HepG2 (cell line): ENCODE data around the gene ZNF829. TPM values are rescaled to one million over a fixed set of nuclear protein-coding genes. Genes with fewer than 3 reads are reported as not detected.

ENCODE experiments used
- EED ChIP-seq: sonication (generic); formaldehyde crosslinking; IDR thresholded peaks from 2 replicates; pipeline ENCODE4 v1.5.0; 2020; ENCODE audit warnings: mild to moderate bottlenecking, missing genetic modification reagents
- ELF1 ChIP-seq: sonication (generic); formaldehyde crosslinking; IDR thresholded peaks from 2 replicates; pipeline ENCODE4 v1.4.0; 2020; ENCODE audit warnings: missing genetic modification reagents
- HOXD1 ChIP-seq: sonication (generic); formaldehyde crosslinking; IDR thresholded peaks from 2 replicates; pipeline ENCODE4 v1.5.0; 2020; ENCODE audit warnings: missing genetic modification reagents
- IRX3 ChIP-seq: sonication (generic); formaldehyde crosslinking; IDR thresholded peaks from 2 replicates; pipeline ENCODE4 v1.8.1; 2023; ENCODE audit warnings: mild to moderate bottlenecking, low read depth, missing genetic modification reagents, borderline replicate concordance
- KDM6A ChIP-seq: IDR thresholded peaks from 2 replicates; pipeline ENCODE4 v1.6.1; 2016; ENCODE audit warnings: low read depth
- LCORL ChIP-seq, 2 experiments: fragments of 450-650 bp in 1 of 2; sonication (generic) in 1 of 2; formaldehyde crosslinking in 1 of 2; IDR thresholded peaks; 2 replicates each; pipeline versions ENCODE4 v1.5.0 to v1.6.1; 2017 to 2020; ENCODE audit warnings: antibody characterized with exemption in 1 of 2, missing genetic modification reagents in 1 of 2
- MAFG ChIP-seq: sonication (generic); formaldehyde crosslinking; IDR thresholded peaks from 2 replicates; pipeline ENCODE4 v1.5.1; 2020; ENCODE audit warnings: mild to moderate bottlenecking, missing genetic modification reagents
- PATZ1 ChIP-seq: sonication (generic); formaldehyde crosslinking; IDR thresholded peaks from 2 replicates; pipeline ENCODE4 v1.4.0; 2020; ENCODE audit warnings: missing genetic modification reagents
- SMAD3 ChIP-seq: sonication (generic); formaldehyde crosslinking; IDR thresholded peaks from 2 replicates; pipeline ENCODE4 v1.4.0; 2020; ENCODE audit warnings: missing genetic modification reagents
- TGIF2 ChIP-seq: IDR thresholded peaks from 2 replicates; pipeline ENCODE4 v1.6.1; 2016; ENCODE audit warnings: control low read depth, missing compliant biosample characterization
- ZMYM2 ChIP-seq: sonication (generic); formaldehyde crosslinking; IDR thresholded peaks from 2 replicates; pipeline ENCODE4 v1.8.0; 2022; ENCODE audit warnings: mild to moderate bottlenecking, missing genetic modification reagents
- ZNF24 ChIP-seq: fragments of 450-650 bp; IDR thresholded peaks from 2 replicates; pipeline ENCODE4 v1.6.1; 2017; ENCODE audit warnings: antibody characterized with exemption, mild to moderate bottlenecking
- ZNF326 ChIP-seq: sonication (generic); formaldehyde crosslinking; IDR thresholded peaks from 2 replicates; pipeline ENCODE4 v1.4.0; 2020; ENCODE audit warnings: missing genetic modification reagents, borderline replicate concordance
- ZNF546 ChIP-seq: sonication (generic); formaldehyde crosslinking; conservative IDR thresholded peaks from 2 replicates; pipeline ENCODE4 v1.8.1; 2023; ENCODE audit warnings: mild to moderate bottlenecking, missing genetic modification reagents
- ZNF577 ChIP-seq: sonication (generic); formaldehyde crosslinking; IDR thresholded peaks from 2 replicates; pipeline ENCODE4 v1.4.0; 2020; ENCODE audit warnings: mild to moderate bottlenecking, low read depth, missing genetic modification reagents, borderline replicate concordance
- ZNF782 ChIP-seq: sonication (generic); formaldehyde crosslinking; IDR thresholded peaks from 2 replicates; pipeline ENCODE4 v1.4.0; 2020; ENCODE audit warnings: missing genetic modification reagents, mild to moderate bottlenecking, borderline replicate concordance
- ZNF839 ChIP-seq: sonication (generic); formaldehyde crosslinking; IDR thresholded peaks from 2 replicates; pipeline ENCODE4 v1.4.0; 2020; ENCODE audit warnings: missing genetic modification reagents, mild to moderate bottlenecking, borderline replicate concordance
- polyA plus RNA-seq, 8 experiments: library from polyadenylated mRNA; depleted of rRNA in 3 of 8; stranded (reverse) in 7 of 8; unstranded in 1 of 8; fragments of >200 nt; fragmentation: Illumina TruSeq in 4 of 8; extraction: Trizol in 4 of 8; gene quantifications; 2 replicates each; pipeline versions ENCODE4 v1.2.1 to v1.2.3, GENCODE V29; 2011 to 2016; ENCODE audit warnings: low read depth in 4 of 8, missing spikeins in 1 of 8, mixed read lengths in 1 of 8; ENCODE audit not compliant: insufficient read depth in 1 of 8
- total RNA-seq, 5 experiments: library from RNA; depleted of rRNA; stranded (reverse); fragments of >200 nt; fragmentation: Illumina TruSeq; extraction: Trizol; gene quantifications; 2 replicates each; pipeline ENCODE4 v1.2.3, GENCODE V29; 2016; ENCODE audit warnings: low read depth in 1 of 5
- TF ChIP-seq, protein P1 (sequence below): sonication (generic); formaldehyde crosslinking; IDR thresholded peaks from 2 replicates; pipeline ENCODE4 v1.4.0; 2020; ENCODE audit warnings: missing genetic modification reagents, borderline replicate concordance
- TF ChIP-seq, protein P2 (sequence below): sonication (generic); formaldehyde crosslinking; IDR thresholded peaks from 2 replicates; pipeline ENCODE4 v1.4.0; 2020; ENCODE audit warnings: missing genetic modification reagents
- TF ChIP-seq, protein P3 (sequence below): IDR thresholded peaks from 2 replicates; pipeline ENCODE4 v1.6.1; 2016; ENCODE audit warnings: mild to moderate bottlenecking

ZNF829 gene
- total and polyA plus RNA-seq, 2 of the 13 experiments (the other 11 are each of a cell fraction or from before 2014, with no cell fraction given): 0.15 to 0.86 TPM

GRCh38 chr19:36849701-36850558, 66.2 kb downstream of the ZNF829 start (continued):
- TF ChIP-seq EED (CRISPR knock-in tag) (0 out of 2 replicates have a peak, but pooled peaks have one; percentile 63), IRX3 (CRISPR knock-in tag) (0 out of 2 replicates have a peak, but pooled peaks have one; percentile 54), ZNF546 (CRISPR knock-in tag) (no peak), SMAD3 (CRISPR knock-in tag) (no peak), ZNF326 (no peak), MAFG (CRISPR knock-in tag) (no peak), PATZ1 (CRISPR knock-in tag) (peak; percentile 16; the same call in 1 of the 2 replicates), ZNF782 (CRISPR knock-in tag) (no peak), LCORL (IDR thresholded peaks at IDR 0.05) (no peak), LCORL (CRISPR knock-in tag; IDR thresholded peaks at IDR 0.05) (no peak), HOXD1 (CRISPR knock-in tag) (no peak), TGIF2 (no peak), KDM6A (CRISPR knock-in tag) (no peak), ZNF839 (CRISPR knock-in tag) (no peak), ZNF24 (no peak), ZNF577 (CRISPR knock-in tag) (no peak), ELF1 (CRISPR knock-in tag) (peak; percentile 84), ZMYM2 (CRISPR knock-in tag) (no peak)
- TF ChIP-seq, protein P1, sequence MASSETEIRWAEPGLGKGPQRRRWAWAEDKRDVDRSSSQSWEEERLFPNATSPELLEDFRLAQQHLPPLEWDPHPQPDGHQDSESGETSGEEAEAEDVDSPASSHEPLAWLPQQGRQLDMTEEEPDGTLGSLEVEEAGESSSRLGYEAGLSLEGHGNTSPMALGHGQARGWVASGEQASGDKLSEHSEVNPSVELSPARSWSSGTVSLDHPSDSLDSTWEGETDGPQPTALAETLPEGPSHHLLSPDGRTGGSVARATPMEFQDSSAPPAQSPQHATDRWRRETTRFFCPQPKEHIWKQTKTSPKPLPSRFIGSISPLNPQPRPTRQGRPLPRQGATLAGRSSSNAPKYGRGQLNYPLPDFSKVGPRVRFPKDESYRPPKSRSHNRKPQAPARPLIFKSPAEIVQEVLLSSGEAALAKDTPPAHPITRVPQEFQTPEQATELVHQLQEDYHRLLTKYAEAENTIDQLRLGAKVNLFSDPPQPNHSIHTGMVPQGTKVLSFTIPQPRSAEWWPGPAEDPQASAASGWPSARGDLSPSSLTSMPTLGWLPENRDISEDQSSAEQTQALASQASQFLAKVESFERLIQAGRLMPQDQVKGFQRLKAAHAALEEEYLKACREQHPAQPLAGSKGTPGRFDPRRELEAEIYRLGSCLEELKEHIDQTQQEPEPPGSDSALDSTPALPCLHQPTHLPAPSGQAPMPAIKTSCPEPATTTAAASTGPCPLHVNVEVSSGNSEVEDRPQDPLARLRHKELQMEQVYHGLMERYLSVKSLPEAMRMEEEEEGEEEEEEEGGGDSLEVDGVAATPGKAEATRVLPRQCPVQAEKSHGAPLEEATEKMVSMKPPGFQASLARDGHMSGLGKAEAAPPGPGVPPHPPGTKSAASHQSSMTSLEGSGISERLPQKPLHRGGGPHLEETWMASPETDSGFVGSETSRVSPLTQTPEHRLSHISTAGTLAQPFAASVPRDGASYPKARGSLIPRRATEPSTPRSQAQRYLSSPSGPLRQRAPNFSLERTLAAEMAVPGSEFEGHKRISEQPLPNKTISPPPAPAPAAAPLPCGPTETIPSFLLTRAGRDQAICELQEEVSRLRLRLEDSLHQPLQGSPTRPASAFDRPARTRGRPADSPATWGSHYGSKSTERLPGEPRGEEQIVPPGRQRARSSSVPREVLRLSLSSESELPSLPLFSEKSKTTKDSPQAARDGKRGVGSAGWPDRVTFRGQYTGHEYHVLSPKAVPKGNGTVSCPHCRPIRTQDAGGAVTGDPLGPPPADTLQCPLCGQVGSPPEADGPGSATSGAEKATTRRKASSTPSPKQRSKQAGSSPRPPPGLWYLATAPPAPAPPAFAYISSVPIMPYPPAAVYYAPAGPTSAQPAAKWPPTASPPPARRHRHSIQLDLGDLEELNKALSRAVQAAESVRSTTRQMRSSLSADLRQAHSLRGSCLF (CRISPR knock-in tag): no peak
- TF ChIP-seq, protein P2, sequence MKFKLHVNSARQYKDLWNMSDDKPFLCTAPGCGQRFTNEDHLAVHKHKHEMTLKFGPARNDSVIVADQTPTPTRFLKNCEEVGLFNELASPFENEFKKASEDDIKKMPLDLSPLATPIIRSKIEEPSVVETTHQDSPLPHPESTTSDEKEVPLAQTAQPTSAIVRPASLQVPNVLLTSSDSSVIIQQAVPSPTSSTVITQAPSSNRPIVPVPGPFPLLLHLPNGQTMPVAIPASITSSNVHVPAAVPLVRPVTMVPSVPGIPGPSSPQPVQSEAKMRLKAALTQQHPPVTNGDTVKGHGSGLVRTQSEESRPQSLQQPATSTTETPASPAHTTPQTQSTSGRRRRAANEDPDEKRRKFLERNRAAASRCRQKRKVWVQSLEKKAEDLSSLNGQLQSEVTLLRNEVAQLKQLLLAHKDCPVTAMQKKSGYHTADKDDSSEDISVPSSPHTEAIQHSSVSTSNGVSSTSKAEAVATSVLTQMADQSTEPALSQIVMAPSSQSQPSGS: no peak
- TF ChIP-seq, protein P3, sequence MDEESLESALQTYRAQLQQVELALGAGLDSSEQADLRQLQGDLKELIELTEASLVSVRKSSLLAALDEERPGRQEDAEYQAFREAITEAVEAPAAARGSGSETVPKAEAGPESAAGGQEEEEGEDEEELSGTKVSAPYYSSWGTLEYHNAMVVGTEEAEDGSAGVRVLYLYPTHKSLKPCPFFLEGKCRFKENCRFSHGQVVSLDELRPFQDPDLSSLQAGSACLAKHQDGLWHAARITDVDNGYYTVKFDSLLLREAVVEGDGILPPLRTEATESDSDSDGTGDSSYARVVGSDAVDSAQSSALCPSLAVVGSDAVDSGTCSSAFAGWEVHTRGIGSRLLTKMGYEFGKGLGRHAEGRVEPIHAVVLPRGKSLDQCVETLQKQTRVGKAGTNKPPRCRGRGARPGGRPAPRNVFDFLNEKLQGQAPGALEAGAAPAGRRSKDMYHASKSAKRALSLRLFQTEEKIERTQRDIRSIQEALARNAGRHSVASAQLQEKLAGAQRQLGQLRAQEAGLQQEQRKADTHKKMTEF (CRISPR knock-in tag): no peak
